ENCODE measurements around the gene NRAP. TPM values are rescaled to one million over a fixed set of nuclear protein-coding genes. Genes with fewer than 3 reads are reported as not detected.

The NRAP gene
- total and polyA plus RNA-seq, 2 of the 8 experiments (the other 6 are each of a cell fraction or from before 2014, with no cell fraction given) = not detected

DNA sequence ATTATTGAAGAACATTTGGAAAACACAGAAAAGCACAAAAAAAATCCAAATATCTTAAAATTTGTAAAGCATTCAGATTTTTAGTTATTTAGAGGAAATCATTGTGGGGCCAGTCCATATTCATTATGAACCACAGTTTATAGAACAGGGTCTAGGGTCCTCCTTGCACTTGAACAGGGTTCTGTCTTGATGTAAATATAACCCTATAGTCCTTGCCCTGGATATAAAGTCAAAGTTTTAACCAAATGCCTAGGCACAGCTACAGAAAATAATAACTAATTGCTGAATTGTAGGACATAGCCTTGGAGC, 41.5 kb upstream of the NRAP start:
- no peak overlapping the region for H3K14ac ChIP-seq (ENCODE audit: insufficient read length)
- no peak overlapping the region for H2BK20ac ChIP-seq (ENCODE audit: low read length)
- H3K4me3 ChIP-seq (ENCODE audit: extremely low read depth in 1 of 4, insufficient read depth in 2 of 4, low read depth in 3 of 4, low read length in 4 of 4) = no peak overlapping the region
- H3K9ac ChIP-seq (replicated peaks in 1 of 4; ENCODE audit: extremely low read depth in 1 of 4, low read depth in 3 of 4, low read length in 3 of 4) = no peak overlapping the region
- CTCF ChIA-PET (ENCODE audit: partially characterized antibody) = interaction anchor here (0.6 to 4.4 kb wide), 27 partner anchors 9 to 597 kb away, joined by 3 to 29 read pairs (median 3); partner anchors contain the start of gene CASP7
- H3K56ac ChIP-seq (replicated peaks; ENCODE audit: insufficient read length, low read depth, low read length) = no peak overlapping the region
- no peak overlapping the region for H2BK12ac ChIP-seq (ENCODE audit: low read depth, low read length)
- H3K79me1 ChIP-seq (ENCODE audit: low read depth, low read length) = no peaks in the 10 kb centered on the region
- H4K8ac ChIP-seq (ENCODE audit: extremely low read depth, insufficient read depth, low read length) = no peak overlapping the region
- no peaks in the 10 kb centered on the region for H3K36me3 ChIP-seq (ENCODE audit: control insufficient read depth in 2 of 4, insufficient read depth in 4 of 4, low read length in 3 of 4)
- H3K4me2 ChIP-seq (ENCODE audit: insufficient read depth in 1 of 2, low read depth in 2 of 2, low read length in 2 of 2) = no peak overlapping the region
- H3K4me1 ChIP-seq (replicated peaks in 1 of 4; ENCODE audit: control insufficient read depth in 3 of 4, insufficient read depth in 4 of 4, low read length in 3 of 4) = peaks cover 0 to 8% (median 5%) of the 10 kb centered on the region in 4 experiments; a peak in 4 of 7 replicates
- H3K23ac ChIP-seq (ENCODE audit: insufficient read length) = no peak overlapping the region
- H3K79me2 ChIP-seq (ENCODE audit: control insufficient read depth in 1 of 2, insufficient read depth in 2 of 2, low read length in 2 of 2) = no peaks in the 10 kb centered on the region
- no peak overlapping the region for H2AFZ ChIP-seq (ENCODE audit: low read length)
- POLR2A ChIA-PET (ENCODE audit: partially characterized antibody) = interaction anchor here (0.5 kb wide), 1 partner anchor 147 kb away, joined by 3 read pairs; no protein-coding TSS in a partner anchor
- no peak overlapping the region for H3K4ac ChIP-seq (replicated peaks; ENCODE audit: insufficient read length, low read depth, low read length)
- no peak overlapping the region for H2BK15ac ChIP-seq (ENCODE audit: low read length)
- no peak overlapping the region for H2BK120ac ChIP-seq (replicated peaks; ENCODE audit: low read depth, low read length)
- H3K23me2 ChIP-seq (ENCODE audit: low read depth, low read length) = no peaks in the 10 kb centered on the region
- DNase-seq (ENCODE audit: low read depth in 1 of 2, low spot score in 2 of 2) (no peak), FAIRE-seq (no peak)
- H3K18ac ChIP-seq (ENCODE audit: extremely low read depth, low read length) = no peak overlapping the region
- H3K27me3 ChIP-seq (replicated peaks in 1 of 4; ENCODE audit: control insufficient read depth in 3 of 4, extremely low read depth in 1 of 4, insufficient read depth in 3 of 4, low read length in 3 of 4) = no peaks in the 10 kb centered on the region
- no peaks in the 10 kb centered on the region for H3K9me3 ChIP-seq (ENCODE audit: insufficient read depth in 2 of 2, low read depth in 1 of 2, low read length in 1 of 2)
- no peak overlapping the region for H2BK5ac ChIP-seq (ENCODE audit: low read depth, low read length)
- no peak overlapping the region for H4K5ac ChIP-seq (ENCODE audit: insufficient read length, low read depth, low read length)
- H3K27ac ChIP-seq (ENCODE audit: low read depth, low read length) = no peak overlapping the region
- H2AK5ac ChIP-seq (ENCODE audit: low read depth, low read length) = no peak overlapping the region
- no peaks in the 10 kb centered on the region for H4K20me1 ChIP-seq (replicated peaks in 1 of 2; ENCODE audit: control insufficient read depth in 1 of 2, insufficient read depth in 2 of 2, low read length in 2 of 2)
- TF ChIP-seq BRCA1 (IDR thresholded peaks at IDR 0.05; ENCODE audit: low read depth, low read length) = no peak
- no peak for TF ChIP-seq TAF1 (IDR thresholded peaks at IDR 0.05; ENCODE audit: low read depth, low read length)
- TF ChIP-seq CREB1 (IDR thresholded peaks at IDR 0.05) = no peak
- TF ChIP-seq RXRA (IDR thresholded peaks at IDR 0.05; ENCODE audit: insufficient read depth, low read depth, low read length) = no peak
- TF ChIP-seq RFX5 (IDR thresholded peaks at IDR 0.05; ENCODE audit: borderline replicate concordance, low read depth, low read length) = no peak
- no peak for TF ChIP-seq POLR2A (IDR thresholded peaks at IDR 0.05; ENCODE audit: control extremely low read depth in 1 of 2, low read depth in 2 of 2, low read length in 2 of 2)
- TF ChIP-seq, protein P1, sequence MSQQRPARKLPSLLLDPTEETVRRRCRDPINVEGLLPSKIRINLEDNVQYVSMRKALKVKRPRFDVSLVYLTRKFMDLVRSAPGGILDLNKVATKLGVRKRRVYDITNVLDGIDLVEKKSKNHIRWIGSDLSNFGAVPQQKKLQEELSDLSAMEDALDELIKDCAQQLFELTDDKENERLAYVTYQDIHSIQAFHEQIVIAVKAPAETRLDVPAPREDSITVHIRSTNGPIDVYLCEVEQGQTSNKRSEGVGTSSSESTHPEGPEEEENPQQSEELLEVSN (IDR thresholded peaks at IDR 0.05) = no peak
- TF ChIP-seq RBBP5 (IDR thresholded peaks at IDR 0.05; ENCODE audit: borderline replicate concordance, low read depth, low read length) = no peak
- no peak for TF ChIP-seq HDAC6 (IDR thresholded peaks at IDR 0.05; ENCODE audit: low read depth, low read length)
- TF ChIP-seq KDM4A (IDR thresholded peaks at IDR 0.05; ENCODE audit: low read depth, low read length, severe bottlenecking) = no peak
- TF ChIP-seq, protein P2, sequence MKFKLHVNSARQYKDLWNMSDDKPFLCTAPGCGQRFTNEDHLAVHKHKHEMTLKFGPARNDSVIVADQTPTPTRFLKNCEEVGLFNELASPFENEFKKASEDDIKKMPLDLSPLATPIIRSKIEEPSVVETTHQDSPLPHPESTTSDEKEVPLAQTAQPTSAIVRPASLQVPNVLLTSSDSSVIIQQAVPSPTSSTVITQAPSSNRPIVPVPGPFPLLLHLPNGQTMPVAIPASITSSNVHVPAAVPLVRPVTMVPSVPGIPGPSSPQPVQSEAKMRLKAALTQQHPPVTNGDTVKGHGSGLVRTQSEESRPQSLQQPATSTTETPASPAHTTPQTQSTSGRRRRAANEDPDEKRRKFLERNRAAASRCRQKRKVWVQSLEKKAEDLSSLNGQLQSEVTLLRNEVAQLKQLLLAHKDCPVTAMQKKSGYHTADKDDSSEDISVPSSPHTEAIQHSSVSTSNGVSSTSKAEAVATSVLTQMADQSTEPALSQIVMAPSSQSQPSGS (IDR thresholded peaks at IDR 0.05; ENCODE audit: low read length) = no peak
- TF ChIP-seq NANOG (IDR thresholded peaks at IDR 0.05; ENCODE audit: insufficient read depth, low read depth, low read length, poor library complexity, severe bottlenecking) = no peak
- TF ChIP-seq BCL11A (IDR thresholded peaks at IDR 0.05; ENCODE audit: low read depth in 2 of 2, low read length in 2 of 2) = no peak
- no peak overlapping the region for H4K91ac ChIP-seq (replicated peaks; ENCODE audit: insufficient read length, low read length)
